Frontal cortex (tissue), 4 donors: ENCODE results near the gene RBFOX2. TPM values are rescaled to one million over a fixed set of nuclear protein-coding genes. Genes with fewer than 3 reads are reported as not detected.
"Not testable (repeated sequence)": the region's sequence is repeated elsewhere in the genome, so short reads cannot be mapped to it uniquely, and the experiment has no call there.

Experiments
- DNase-seq, 2 donors: peaks; one replicate each; pipeline ENCODE4 v3.0.0; 2012; ENCODE audit warnings: low spot score in 2 of 2
- FAIRE-seq: peaks from 2 replicates; lab custom pipeline; 2012; peaks lifted over from hg19 to GRCh38; lab: Jason Lieb, UNC
- total RNA-seq: library from RNA; depleted of rRNA; stranded (reverse); fragments of >200 nt; gene quantifications from one replicate; pipeline ENCODE4 v1.2.3, GENCODE V29; 2014
- donor health status: control.
- donor health status: control.
- donor health status: control.

Gene RBFOX2
- total RNA-seq, 1 donor from 2014 or later: 390 TPM

DNA sequence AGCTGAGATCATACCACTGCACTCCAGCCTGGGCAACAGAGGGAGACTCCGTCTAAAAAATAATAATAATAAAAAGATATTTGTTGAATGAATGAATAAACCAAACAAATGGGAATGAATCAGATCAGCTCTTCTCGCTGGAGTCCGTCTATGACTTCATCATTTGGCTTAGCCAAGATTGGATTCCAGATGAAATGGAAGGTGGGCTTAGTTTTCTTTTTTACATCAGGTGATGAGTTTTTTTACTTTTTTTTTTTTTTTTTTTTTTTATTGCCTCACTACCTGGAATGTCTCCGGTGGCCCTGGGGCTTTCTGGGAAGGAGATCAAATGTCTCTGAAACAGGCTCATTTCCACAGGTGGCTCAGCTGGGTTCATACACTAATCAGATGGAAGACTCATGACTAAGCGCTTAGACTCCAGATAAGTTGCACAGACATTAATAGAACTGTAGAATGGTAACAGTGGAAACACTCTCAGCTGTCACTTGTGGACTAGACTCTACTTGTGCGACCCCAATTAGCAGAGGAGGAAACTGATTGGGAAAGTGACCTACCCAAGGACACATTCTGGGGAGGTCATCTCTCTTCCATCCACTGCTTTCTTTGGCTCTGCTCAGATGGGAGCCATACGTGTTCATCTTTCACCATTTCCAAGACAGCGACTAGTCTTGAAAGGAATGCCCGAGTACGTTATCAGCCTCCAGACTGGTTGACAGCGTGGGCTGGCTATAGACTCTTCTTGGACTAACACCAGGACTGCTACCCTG is 20.5 kb upstream of the RBFOX2 start:
- FAIRE-seq: no peak

DNA sequence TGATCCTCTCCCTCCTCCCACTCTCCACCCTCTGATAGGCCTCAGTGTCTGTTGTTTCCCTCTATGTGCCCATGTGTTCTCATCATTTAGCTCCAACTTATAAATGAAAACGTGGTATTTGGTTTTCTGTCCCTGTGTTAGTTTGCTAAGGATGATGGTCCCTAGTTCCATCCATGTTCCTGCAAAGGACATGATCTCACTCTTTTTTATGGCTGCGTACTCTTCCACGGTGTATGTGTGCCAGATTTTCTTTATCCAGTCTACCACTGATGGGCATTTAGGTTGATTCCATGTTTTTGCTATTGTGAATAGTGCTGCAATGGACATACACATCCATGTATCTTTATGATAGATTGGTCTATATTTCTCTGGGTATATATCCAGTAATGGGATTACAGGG is 15.9 kb upstream of the RBFOX2 start:
- FAIRE-seq, DNase-seq: not testable (repeated sequence)

More for the DNA sequence above, 20.5 kb upstream of the RBFOX2 start:
- DNase-seq: no peak

DNA sequence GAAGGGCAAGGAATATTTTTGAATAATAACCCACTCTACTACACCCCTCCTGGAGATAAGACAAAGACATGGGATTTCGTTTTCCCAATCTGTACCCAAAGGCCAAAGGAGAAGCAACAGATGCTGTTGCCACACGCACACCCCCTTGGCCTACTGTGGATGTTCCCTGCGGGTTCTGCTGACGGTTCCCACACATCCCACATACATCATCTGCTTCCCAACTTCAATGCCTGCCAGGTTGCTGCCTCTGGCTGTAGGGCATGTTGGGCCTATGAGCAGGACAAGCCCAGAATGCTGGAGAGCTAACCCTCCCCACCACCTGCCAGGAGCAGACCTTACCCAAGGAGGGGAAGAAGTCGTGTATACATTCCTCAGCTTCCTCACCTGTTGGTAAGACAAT is 13.6 kb upstream of the RBFOX2 start:
- no peak for DNase-seq
- no peak for FAIRE-seq

DNA sequence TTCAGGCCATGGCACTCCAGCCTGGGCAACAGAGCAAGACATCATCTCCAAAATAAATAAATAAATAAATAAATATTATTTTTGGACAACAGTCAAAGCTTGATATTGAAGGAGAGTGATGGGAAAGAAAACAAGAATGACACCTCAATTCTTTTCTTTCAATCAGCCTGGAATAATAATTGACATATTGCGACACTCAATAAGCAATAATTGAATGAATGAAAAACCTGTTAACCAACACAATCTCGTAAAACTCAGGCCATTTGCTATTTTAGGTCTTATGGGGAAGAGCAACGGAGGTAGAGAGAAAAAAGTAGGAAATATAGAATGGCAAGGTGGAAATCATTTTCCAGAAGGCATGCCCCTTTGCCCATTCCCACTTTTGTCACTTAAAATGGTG is 10.5 kb upstream of the RBFOX2 start:
- no peak for DNase-seq
- no peak for FAIRE-seq

DNA sequence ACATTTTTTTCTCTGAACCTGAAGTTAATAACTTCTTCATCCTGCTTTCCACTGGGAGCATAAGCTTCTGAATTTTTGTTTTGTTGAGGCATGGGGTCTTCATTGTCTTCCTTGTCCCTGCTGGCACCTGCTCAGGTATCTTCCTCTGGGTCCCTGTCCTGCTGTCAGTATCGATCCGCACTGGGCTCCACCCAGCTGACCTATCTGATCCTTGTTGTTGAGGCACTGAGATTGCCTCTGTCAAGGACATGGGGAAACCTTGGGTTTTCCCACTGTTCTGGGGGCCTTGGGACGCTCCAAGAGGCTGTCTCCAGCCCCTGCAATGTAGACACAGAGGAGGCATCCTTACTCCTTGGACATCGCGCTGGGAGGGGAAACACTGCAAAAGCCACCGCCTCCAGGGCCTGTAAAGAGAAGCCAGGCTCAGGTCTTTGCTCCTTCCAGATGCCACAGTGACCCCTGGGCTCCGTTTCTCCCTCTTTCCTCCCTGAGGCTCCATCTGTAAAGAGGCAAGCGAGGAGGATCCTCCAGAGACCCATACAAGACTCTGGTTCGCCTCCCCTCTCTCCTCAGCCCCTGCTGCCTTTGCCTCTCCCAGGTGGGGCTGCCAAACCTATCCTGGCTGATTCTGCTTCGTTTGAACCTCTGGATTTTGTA is 8.6 kb upstream of the RBFOX2 start:
- FAIRE-seq (no peak), DNase-seq (no peak)

DNA sequence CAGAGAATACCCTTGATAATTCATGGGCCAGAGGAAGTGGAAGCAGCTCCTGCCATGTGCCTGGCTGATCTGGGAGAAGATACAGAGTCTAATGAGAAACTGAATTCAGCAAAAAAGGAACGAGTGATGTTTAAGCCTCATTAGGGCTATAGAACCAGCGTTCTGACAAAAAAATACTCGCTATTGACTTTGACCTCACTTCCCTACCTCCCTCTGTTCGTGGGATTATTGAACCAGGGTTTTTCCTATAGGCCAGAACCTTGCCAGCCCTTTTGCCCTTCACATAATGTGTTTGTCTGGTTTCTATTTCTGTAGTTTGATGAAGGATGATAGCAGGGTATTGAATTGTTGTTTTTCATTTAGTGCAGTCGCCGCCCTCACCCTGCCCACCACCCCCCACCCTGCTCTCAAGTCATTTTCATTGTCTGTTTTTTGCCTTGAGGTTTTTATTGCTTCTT is 7.6 kb upstream of the RBFOX2 start:
- DNase-seq: no peak
- FAIRE-seq: no peak

DNA sequence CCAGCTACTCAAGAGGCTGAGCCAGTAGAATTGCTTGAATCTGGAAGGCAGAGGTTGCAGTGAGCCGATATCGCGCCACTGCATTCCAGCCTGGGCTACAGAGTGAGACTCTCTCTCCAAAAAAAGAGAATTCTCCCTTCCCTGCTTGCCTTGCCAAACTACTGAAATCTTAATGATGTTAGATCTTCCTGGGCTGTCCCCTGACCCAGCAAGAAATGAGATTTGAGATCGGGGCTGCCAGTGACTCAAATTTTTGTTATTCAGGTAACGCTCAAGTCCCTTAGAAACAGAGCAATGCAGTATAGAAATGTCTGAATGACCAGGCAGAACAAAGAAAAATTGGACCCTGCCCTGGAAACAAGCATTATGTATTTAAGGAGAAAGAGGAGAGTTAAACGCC is 4.0 kb upstream of the RBFOX2 start:
- FAIRE-seq: no peak
- no peak for DNase-seq

DNA sequence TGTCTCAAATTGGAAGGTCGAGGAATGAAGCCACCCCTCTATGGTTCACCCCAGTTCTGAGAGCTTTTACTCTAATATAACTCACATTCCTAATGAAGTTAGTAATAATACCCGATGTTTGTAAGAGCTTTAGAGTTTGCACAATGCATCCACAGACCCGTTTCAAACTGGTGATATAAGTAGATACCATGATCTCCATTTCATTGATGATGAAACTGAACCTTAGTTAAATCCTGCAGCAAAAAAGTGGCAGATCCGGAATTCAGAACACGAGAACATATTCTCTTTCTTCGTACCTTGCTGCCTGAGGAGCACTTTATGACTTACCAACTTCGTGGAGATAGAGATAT is 757 bp upstream of the RBFOX2 start:
- FAIRE-seq: no peak
- DNase-seq: no peak

DNA sequence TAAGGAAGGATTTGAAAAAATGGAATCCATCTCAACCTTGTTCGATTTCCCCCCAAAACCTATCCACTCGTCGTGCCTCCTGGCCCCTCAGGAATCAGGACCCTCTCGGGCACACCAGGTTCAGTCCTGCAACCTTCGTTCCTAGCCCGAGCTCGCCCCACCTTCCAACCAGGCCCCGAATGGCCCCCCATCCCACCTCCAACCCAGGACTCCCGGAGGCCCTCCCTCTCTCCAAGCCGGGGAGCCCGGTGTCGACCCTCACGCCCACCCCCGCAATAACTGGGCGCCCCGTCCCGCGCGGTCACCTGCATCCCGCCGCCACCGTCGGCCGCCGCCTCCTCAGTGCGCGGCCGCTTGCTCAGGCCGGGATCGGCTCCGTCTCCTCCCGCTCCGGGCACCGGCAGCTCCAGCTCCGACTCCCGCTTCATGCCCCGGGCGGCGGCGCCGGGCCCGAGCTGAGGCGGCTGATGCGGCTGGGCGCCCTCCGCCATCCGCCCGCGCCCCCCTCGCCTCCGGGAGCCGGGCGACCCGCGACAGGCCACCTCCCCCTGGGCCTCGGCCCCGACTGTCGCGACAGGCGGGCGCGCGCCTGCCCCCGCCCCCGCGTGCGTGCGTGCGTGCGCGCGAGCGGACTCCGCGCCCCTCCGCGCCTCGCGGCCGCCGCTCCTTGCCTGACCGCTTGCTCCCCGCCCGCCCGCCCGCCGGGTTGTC is 534 bp downstream of the RBFOX2 start:
- DNase-seq (peak in 1 of 2 donors; percentile 85), FAIRE-seq (no peak)

DNA sequence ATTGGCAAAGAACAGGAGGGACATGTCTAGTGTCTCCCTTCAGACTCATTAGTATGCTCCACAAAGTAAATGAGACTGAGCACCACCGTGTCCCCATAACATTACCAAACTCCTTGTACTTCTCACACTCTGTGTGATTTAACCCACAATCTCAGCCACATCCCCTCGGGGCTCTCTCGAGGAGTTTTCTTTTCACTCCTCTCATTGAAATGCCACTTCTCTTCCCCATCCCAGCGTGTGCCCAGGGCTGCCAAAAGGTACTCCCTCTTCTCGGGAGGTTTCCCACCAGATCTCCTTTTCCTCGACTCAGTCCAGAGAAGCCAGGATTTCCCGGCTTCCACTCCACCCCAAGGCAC is 1.1 kb downstream of the RBFOX2 start:
- no peak for FAIRE-seq
- DNase-seq: peak; percentile 21 to 38

DNA sequence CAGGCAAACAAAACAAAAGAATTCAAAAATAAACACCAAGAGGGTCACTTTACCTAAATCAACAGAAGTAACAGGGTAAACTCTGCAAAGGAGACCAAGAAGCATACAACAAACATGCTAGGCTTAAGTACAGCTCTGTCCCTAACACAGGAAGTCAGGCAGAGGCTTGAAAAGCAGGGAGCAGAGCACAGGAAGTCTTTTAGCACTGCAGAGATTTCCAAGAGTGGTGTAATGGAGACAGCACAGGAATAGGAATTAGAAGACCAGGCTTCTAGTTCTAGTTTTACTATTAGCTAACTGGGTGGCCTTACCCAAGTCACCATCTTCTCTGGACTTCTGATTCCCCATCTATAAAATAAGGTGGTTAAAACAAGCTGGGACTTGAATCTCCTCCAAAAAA is 1.9 kb downstream of the RBFOX2 start:
- DNase-seq (peak in 1 of 2 donors; percentile 26), FAIRE-seq (no peak)

DNA sequence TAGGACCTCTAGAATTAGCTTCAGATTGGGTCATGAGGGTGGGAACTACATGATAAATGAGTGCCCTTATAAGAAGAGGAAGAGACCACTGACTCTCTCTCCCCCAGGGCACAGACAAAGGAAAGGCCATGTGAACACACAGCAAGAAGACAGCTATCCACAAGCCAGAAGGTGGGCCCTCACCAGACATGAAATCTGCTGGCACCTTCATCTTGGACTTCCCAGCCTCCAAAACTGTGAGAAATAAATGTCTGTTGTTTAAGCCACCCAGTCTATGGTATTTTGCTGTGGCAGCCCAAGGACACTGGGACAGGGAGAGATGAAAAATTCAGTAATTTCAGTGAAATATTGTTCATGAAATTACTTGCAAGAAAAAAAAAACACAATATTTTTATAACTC is 5.9 kb downstream of the RBFOX2 start:
- no peak for DNase-seq
- no peak for FAIRE-seq

DNA sequence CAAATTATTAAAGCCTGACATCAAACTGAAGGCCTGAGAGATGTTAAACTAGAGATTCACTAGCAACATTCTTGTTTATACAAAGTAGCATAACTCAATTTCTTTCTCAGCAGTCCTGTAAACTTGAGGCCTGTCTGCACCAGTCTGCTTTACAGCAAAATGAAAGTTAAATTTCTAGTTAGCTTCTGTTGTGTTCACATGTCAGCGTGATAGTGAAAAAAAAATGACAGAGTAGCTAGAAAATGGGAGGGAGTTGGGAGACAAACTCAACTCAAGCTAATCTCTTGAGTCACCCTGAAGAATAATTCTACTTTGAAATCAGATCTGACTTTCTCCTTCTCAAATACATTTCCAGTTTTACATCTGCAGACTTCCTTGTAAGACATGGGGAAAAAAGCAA is 6.5 kb downstream of the RBFOX2 start:
- FAIRE-seq (no peak), DNase-seq (no peak)

DNA sequence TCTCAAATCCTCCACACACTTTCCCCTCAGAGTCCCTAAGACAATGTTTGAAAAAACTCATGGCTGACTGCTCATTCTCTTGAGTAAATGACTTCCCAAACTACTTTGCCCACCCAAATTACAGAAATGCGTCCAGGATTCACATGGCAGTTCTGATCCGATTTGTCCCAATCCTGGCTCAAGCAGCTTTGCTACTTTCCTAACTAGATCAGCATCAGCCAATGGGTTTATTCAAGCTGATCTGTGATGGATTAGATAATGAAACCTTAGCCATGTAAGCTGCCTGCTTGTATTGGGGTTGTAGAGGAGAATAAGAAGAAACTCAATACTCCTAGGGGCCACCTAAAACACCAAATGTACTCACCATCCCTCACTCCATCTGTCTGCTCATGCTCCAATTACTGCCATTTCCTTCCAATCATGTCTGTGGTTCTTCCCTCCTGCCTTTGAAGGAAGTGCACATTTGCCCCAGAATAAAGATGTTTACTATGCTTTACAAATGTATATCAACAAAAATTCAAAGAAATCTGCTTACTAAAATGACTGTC is 6.9 kb downstream of the RBFOX2 start:
- no peak for DNase-seq
- FAIRE-seq: no peak

DNA sequence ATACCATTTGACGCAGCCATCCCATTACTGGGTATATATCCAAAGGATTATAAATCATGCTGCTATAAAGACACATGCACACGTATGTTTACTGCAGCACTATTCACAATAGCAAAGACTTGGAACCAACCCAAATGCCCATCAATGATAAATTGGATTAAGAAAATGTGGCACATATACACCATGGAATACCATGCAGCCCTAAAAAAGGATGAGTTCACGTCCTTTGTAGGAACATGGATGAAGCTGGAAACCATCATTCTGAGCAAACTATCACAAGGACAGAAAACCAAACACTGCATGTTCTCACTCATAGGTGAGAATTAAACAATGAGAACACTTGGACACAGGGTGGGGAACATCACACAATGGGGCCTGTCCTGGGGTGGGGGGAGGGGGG is 7.8 kb downstream of the RBFOX2 start:
- DNase-seq, FAIRE-seq: not testable (repeated sequence)

DNA sequence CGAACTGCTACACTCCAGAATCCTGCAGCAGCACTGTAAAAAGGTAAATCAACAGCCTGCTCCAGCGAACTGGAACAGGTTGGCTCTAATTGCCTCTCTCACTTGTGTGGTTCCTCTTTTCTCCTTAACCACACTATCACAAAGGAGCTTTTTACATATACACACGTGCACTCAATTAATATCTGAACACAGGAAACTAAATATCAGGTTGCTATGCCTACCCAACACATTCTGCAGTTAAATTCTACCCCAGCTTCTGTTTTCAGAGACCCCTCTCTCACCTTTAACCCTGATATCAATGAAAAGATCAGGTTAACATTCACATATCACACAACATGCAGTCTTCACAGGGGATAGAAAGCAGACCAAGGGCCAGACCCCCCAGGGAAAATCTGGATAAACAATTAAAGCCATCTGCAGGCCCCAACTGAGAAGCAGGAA is 11.0 kb downstream of the RBFOX2 start:
- DNase-seq (no peak), FAIRE-seq (no peak)

DNA sequence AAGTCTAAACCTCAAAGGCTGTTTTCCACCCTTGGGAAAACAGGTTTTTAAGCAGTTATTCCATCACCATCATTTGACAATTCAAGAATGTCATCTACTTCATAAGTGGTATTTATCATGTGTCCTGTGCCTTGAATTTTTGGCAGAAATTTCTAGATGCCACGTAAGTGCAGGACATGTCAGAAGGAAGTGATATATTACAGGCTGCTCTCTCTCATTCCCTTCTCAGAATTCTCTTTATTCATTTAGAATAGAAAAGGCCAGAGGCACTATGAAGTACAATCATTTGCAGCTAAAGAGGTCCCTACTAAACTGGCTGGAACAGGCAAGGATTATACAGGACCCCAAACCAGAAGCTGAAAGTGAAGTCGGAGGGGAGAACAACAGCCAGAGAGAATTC is 11.9 kb downstream of the RBFOX2 start:
- FAIRE-seq: no peak
- no peak for DNase-seq

DNA sequence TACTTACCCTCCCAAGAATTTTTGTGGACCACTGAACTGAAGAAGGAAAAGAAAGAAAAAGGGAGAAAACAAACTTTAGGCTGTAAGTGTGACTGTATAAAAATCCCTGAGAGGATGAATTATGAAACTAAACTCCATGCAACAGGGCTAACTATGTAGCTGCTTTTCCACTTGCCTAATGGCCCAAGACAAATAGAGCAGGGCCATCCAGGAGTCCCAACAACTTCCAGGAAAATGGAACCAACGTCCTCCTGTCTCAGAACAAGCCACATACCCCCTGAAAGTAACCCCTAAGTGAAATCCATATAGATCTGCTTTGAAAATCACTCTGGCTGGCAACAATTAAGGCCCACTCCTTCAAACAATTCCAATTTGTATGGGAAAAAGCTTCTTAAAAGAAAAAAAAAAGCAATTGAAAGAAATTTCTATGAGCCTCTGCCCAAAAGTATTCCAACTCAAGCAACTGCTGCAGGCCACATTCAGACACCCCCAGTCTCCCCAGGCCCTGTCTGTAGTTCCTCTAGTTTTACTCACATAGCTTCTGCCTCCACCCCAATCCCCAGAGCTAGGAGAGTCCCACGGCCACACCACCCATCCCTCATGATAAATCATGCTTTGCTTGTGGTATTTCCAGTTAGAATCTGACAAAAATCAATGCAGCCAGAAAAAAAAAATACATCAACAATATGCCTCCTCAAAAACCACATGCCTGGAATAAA is 12.7 kb downstream of the RBFOX2 start:
- no peak for DNase-seq
- no peak for FAIRE-seq

DNA sequence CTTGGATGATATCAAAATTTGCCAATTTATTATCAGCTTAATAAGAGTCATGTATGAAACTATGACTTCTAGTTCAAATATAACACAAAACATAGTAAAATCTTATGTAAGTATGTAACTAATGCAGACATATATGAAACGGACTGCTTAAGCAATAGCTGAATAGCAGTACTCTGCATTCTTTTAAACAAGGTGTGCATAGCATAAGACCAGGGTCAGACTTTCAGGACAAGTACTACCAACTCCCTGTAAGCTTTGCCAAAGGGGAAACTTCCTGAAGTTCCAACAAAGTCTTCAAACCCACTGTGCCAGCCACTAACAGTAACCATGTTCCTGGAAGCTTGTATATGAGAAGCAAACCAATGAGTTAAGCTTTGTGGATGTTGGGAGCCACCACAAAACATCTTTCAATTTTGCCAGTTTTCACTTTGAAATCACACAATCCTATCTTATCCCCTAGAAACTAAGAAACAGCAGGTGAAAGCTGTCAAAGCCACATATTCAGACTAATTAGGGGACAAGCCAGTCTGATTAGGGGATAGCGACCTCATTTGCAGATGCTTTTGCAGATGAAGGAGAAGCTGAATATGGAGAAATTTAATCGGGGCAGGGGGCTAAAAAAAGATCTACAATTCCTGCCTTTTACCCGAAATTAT is 13.3 kb downstream of the RBFOX2 start:
- FAIRE-seq: no peak

More for the DNA sequence above, 13.3 kb downstream of the RBFOX2 start:
- no peak for DNase-seq
